Prostate gland (tissue), 2 donors: ENCODE measurements around the gene TNIP3. TPM values are rescaled to one million over a fixed set of nuclear protein-coding genes. Genes with fewer than 3 reads are reported as not detected.

Source experiments
- DNase-seq: peaks from one replicate; pipeline ENCODE4 v3.0.0-alpha.2; 2019; ENCODE audit warnings: low spot score
- H3K27ac ChIP-seq, 2 donors: fragments of 200-600 bp; sonication (generic); 2 replicates each; pipeline ENCODE4 v1.5.1; 2017 to 2019
- H3K27me3 ChIP-seq: fragments of 200-600 bp; sonication (generic); replicated peaks from 2 replicates; pipeline ENCODE4 v1.5.1; 2019; ENCODE audit not compliant: insufficient read depth
- H3K36me3 ChIP-seq, 2 donors: fragments of 200-600 bp; sonication (generic); 1 replicate in 1 of 2; 2 replicates in 1 of 2; pipeline versions ENCODE4 v1.5.1 to v1.8.1; 2017 to 2019
- H3K4me1 ChIP-seq: fragments of 200-600 bp; sonication (generic); replicated peaks from 2 replicates; pipeline ENCODE4 v1.5.1; 2019
- H3K4me3 ChIP-seq, 2 donors: fragments of 200-600 bp; sonication (generic); 2 replicates each; pipeline ENCODE4 v1.5.1; 2017 to 2019
- H3K9me3 ChIP-seq: fragments of 200-600 bp; sonication (generic); 2 replicates; pipeline ENCODE4 v1.5.1; 2017
- CTCF ChIP-seq, 4 experiments: fragments of 200-600 bp in 2 of 4; fragments of 450-650 bp in 2 of 4; sonication (generic) in 2 of 4; IDR thresholded peaks; 1 replicate in 3 of 4; 2 replicates in 1 of 4; pipeline ENCODE4 v1.5.1; 2016 to 2019; ENCODE audit warnings: antibody characterized with exemption in 4 of 4, mild to moderate bottlenecking in 2 of 4, moderate library complexity in 2 of 4
- POLR2A ChIP-seq: fragments of 450-650 bp; IDR thresholded peaks from one replicate; pipeline ENCODE4 v1.6.1; 2016; ENCODE audit warnings: antibody characterized with exemption, mild to moderate bottlenecking
- POLR2AphosphoS5 ChIP-seq: sonication (generic); formaldehyde crosslinking; IDR thresholded peaks from one replicate; pipeline ENCODE4 v1.6.1; 2017; ENCODE audit warnings: antibody characterized with exemption
- WGBS: methylation state at CpG from one replicate; pipeline ENCODE4 v1.1.5; 2018; 5-methylcytosine and 5-hydroxymethylcytosine counted together
- intact Hi-C: fragments of 100-400 bp; cut with DNase I; formaldehyde crosslinking; loops from one replicate; pipeline ENCODE4 v1.14.2; 2022
- total RNA-seq, 2 donors: library from RNA; depleted of rRNA; stranded (reverse); fragments of >200 nt; gene quantifications; one replicate each; pipeline ENCODE4 v1.1.0, GENCODE V29; 2016

TNIP3 gene
- total RNA-seq, 2 donors from 2014 or later: not detected

GRCh38 chr4:121166976-121167375 is 2.9 kb upstream of the TNIP3 start:
- Histone ChIP-seq H3K27ac (no peak overlapping the region), H3K27me3 (no peaks in the 10 kb centered on the region), H3K4me3 (no peak overlapping the region), H3K36me3 (no peaks in the 10 kb centered on the region), H3K4me1 (no peaks in the 10 kb centered on the region), H3K9me3 (no peaks in the 10 kb centered on the region)
- no peak for TF ChIP-seq POLR2AphosphoS5
- no peak for TF ChIP-seq CTCF (IDR thresholded peaks at IDR 0.05)
- TF ChIP-seq POLR2A: no peak
- intact Hi-C loops: no loop called here
- no peak for DNase-seq

- Histone ChIP-seq H3K4me3 (no peak overlapping the region), H3K4me1 (no peaks in the 10 kb centered on the region), H3K9me3 (no peaks in the 10 kb centered on the region), H3K27me3 (no peaks in the 10 kb centered on the region), H3K27ac (no peak overlapping the region), H3K36me3 (no peaks in the 10 kb centered on the region)
- no peak for DNase-seq
- TF ChIP-seq POLR2A: no peak
- no peak for TF ChIP-seq CTCF (IDR thresholded peaks at IDR 0.05)
- TF ChIP-seq POLR2AphosphoS5: no peak
- 94% methylated on average over 4 of the region's 4 CpGs for WGBS
- intact Hi-C loops: no loop called here
These were observed 1.1 kb upstream of the TNIP3 start for GRCh38 chr4:121165206-121165605.

- Histone ChIP-seq H3K27ac (no peak overlapping the region), H3K36me3 (no peaks in the 10 kb centered on the region), H3K4me3 (peak overlapping the region; percentile 0 to 22), H3K4me1 (no peaks in the 10 kb centered on the region), H3K27me3 (no peaks in the 10 kb centered on the region), H3K9me3 (no peaks in the 10 kb centered on the region)
- TF ChIP-seq CTCF (IDR thresholded peaks at IDR 0.05): no peak
- TF ChIP-seq POLR2AphosphoS5: no peak
- TF ChIP-seq POLR2A: no peak
- intact Hi-C loops: no loop called here
- DNase-seq: no peak
- WGBS: 8% methylated on average over 32 of the region's 32 CpGs
These were observed 7.0 kb downstream of the TNIP3 start for GRCh38 chr4:121156822-121157769.

- H3K4me3 ChIP-seq: no peak overlapping the region
- no peaks in the 10 kb centered on the region for H3K4me1 ChIP-seq
- no peaks in the 10 kb centered on the region for H3K36me3 ChIP-seq
- intact Hi-C loops: no loop called here
- H3K9me3 ChIP-seq: no peaks in the 10 kb centered on the region
- DNase-seq: no peak
- H3K27ac ChIP-seq: no peak overlapping the region
- no peak for TF ChIP-seq CTCF (IDR thresholded peaks at IDR 0.05)
- TF ChIP-seq POLR2AphosphoS5: no peak
- no peak for TF ChIP-seq POLR2A
- no peaks in the 10 kb centered on the region for H3K27me3 ChIP-seq
- WGBS: 80% methylated on average over 3 of the region's 3 CpGs
These were observed 8.2 kb downstream of the TNIP3 start for GRCh38 chr4:121155893-121156292.

GRCh38 chr4:121154103-121154515 is 10.0 kb downstream of the TNIP3 start:
- intact Hi-C loops: no loop called here

More at GRCh38 chr4:121154103-121154515, 10.0 kb downstream of the TNIP3 start:
- H3K4me3 ChIP-seq: no peak overlapping the region
- DNase-seq: no peak
- H3K9me3 ChIP-seq: no peaks in the 10 kb centered on the region
- no peak overlapping the region for H3K27ac ChIP-seq
- 72% methylated on average over 4 of the region's 4 CpGs for WGBS
- TF ChIP-seq POLR2A: no peak
- no peak for TF ChIP-seq POLR2AphosphoS5
- no peak for TF ChIP-seq CTCF (IDR thresholded peaks at IDR 0.05)
- no peaks in the 10 kb centered on the region for H3K36me3 ChIP-seq
- no peaks in the 10 kb centered on the region for H3K4me1 ChIP-seq
- H3K27me3 ChIP-seq: no peaks in the 10 kb centered on the region
